Measurements from ENCODE around the gene DDT.
"Not testable (repeated sequence)": the region's sequence is repeated elsewhere in the genome, so short reads cannot be mapped to it uniquely, and the experiment has no call there.

DNA sequence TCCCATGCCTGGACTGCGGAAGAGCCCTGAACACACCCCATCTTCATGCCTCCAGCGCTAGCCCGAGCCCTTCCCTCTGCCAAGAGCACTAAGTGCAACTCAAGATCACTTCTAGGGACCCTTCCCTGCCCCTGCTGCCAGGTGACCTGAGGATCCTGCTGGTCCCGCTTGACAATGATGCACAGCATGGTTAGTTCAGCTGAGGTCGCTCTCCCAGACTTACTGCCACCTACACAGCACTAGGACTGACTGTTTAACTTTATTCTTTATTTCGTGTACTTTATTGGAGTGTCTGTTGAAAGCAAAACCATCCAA lies 19.3 kb downstream of the DDT start:
- TF ChIP-seq, protein P1, sequence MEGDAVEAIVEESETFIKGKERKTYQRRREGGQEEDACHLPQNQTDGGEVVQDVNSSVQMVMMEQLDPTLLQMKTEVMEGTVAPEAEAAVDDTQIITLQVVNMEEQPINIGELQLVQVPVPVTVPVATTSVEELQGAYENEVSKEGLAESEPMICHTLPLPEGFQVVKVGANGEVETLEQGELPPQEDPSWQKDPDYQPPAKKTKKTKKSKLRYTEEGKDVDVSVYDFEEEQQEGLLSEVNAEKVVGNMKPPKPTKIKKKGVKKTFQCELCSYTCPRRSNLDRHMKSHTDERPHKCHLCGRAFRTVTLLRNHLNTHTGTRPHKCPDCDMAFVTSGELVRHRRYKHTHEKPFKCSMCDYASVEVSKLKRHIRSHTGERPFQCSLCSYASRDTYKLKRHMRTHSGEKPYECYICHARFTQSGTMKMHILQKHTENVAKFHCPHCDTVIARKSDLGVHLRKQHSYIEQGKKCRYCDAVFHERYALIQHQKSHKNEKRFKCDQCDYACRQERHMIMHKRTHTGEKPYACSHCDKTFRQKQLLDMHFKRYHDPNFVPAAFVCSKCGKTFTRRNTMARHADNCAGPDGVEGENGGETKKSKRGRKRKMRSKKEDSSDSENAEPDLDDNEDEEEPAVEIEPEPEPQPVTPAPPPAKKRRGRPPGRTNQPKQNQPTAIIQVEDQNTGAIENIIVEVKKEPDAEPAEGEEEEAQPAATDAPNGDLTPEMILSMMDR (IDR thresholded peaks at IDR 0.05), result not testable (repeated sequence)
- not testable (repeated sequence) for TF ChIP-seq POLR2A (IDR thresholded peaks at IDR 0.05)
